ENCODE results near the gene TRIM4. TPM values are rescaled to one million over a fixed set of nuclear protein-coding genes. Genes with fewer than 3 reads are reported as not detected.
"Not testable (repeated sequence)": the region's sequence is repeated elsewhere in the genome, so short reads cannot be mapped to it uniquely, and the experiment has no call there.

Gene TRIM4
- total RNA-seq, 1 experiment from 2014 or later, result 9.1 TPM

DNA sequence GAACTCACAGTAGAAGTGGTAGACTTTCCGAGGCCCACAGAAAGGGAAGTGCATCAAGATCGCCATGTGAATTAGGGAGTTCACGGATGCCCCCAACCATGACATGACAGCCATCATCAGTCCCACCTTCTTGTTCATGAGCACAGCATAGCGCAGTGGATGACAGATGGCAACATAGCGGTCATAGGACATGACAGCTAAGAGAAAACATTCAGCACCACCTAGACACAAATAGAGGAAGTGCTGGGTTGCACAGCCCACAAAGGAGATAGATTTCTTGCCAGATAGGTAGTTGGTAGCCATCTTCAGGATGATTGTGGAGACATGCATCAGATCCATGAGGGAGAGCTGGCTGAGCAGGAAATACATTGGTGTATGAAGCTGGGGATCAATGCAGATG is 42.8 kb downstream of the TRIM4 start:
- H3K27me3 ChIP-seq, result no peaks in the 10 kb centered on the region
- DNase-seq, result no peak
- H3K4me3 ChIP-seq, result no peak overlapping the region
- H3K36me3 ChIP-seq, result no peaks in the 10 kb centered on the region
- no peaks in the 10 kb centered on the region for H3K9me3 ChIP-seq

DNA sequence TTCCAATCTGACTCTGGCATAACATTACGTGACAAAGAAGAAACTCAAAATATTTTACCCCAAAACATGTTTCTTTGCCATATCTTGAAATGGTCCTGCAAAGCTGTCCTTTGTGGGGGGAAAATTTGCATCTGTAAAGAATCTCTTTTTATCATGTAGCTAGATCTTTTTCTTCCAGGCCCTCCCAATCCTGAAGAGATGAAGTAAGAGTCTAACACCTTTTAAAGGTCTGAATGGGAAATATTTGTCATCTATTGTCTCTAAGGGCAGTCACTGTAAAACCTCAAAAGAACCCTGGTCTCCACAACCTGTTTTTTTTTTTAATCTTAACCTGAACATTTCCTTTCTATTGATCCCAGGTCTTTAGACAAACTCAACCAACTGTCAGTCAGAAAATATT is 51.1 kb downstream of the TRIM4 start:
- H3K9me3 ChIP-seq, result no peaks in the 10 kb centered on the region
- H3K36me3 ChIP-seq, result no peaks in the 10 kb centered on the region
- H3K27me3 ChIP-seq, result no peaks in the 10 kb centered on the region
- H3K4me3 ChIP-seq, result no peak overlapping the region
- no peak for DNase-seq

DNA sequence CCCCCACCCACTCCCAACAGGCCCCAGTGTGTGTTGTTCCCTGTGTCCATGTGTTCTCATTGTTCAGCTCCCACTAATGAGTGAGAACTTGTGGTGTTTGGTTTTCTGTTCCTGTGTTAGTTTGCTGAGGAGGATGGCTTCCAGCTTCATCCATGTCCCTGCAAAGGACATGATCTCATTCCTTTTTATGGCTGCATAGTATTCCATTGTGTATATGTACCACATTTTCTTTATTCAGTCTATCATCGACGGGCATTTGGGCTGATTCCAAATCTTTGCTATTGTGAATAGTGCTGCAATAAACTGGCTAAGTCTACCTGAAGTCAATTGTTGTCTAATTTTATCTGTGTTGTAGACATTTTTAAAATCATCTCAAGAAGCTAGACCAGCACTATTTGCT is 51.9 kb downstream of the TRIM4 start:
- H3K27me3 ChIP-seq, DNase-seq, H3K9me3 ChIP-seq, H3K4me3 ChIP-seq, H3K36me3 ChIP-seq: not testable (repeated sequence)

DNA sequence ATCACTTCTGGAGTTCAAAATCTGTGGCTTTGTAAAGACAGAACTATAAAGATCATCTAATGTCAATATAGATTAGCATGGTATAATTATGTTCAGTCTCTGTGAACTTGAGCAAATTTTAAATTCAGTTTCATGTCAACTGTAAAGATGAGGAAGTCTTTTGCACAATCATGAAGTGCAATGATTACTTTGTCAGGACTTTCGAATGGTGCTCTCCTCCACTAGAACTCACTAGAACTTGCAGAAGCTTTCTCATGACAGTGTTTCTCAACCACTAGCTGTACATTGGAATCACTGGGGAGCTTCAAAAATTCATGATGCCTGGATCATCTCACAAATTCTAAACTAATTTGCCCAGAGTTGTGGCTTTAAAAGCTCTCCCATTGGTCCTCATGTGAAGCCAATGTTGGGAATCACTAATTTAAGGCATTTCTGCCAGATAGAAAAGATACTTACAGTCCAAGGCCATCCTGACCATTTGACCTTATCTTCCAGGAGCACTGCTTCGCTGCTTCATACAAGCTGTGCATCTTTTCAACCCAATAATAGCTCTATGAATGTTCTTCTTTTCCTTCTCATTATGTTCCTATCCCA is 55.4 kb downstream of the TRIM4 start:
- Histone ChIP-seq H3K4me3 (no peak overlapping the region), H3K9me3 (no peaks in the 10 kb centered on the region), H3K27me3 (no peaks in the 10 kb centered on the region), H3K36me3 (no peaks in the 10 kb centered on the region)
- DNase-seq, result no peak

DNA sequence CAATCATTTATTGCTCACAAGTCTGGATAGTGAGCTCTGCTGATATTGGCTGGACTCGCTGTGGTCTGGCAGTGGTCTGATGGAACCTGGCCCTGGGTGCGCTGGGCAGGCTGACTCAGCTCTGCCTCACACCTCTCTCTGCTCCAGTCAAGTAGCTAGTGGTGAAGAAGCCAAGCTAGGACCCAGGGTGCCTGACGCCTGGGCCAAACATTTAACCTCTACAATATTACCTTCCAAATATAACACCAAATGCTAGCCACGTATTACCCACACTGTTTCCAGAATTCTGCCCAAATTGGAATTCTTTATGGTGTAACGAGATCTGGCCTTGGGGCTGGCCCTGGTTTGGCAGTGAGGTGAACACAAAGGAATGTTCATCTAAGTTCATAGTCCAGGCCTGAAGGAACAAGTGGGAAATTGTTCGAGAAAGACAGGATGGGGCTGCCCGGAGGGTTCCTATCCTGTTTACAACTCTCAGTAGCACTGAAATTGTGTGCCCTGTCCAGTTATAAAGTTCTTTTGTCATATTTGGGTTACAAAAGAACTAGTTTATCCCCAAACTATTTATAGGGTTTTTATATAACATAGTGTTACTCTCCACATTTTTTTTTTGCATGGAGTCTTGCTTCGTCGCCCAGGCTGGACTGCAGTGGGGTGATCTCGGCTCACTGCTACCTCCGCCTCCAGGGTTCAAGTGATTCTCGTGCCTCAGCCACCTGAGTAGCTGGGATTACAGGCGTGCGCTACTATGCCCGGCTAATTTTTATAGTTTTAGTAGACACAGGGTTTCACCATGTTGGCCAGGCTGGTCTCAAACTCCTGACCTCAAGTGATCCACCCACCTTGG is 58.8 kb downstream of the TRIM4 start:
- Histone ChIP-seq H3K36me3 (no peaks in the 10 kb centered on the region), H3K27me3 (no peaks in the 10 kb centered on the region), H3K9me3 (no peaks in the 10 kb centered on the region), H3K4me3 (no peak overlapping the region)
- DNase-seq, result peak; percentile 96

DNA sequence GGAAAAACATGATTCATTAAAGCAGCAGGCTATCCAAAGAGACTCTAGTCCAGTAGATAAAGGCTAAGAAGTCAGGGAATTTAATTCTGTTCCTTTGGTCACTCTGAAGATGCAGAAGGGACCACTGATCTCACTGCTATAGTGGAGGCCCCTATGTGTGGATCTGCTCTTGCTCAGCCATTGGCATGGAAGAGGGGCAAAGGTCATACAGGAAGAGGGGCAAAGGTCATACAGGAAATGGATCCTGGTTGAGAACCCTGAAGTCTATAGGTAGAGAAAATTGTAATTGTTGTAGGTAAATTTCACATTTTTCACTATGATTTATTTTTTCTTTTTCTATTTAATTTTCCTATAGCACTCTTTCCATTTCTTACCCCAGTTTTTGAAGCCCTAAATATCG is 64.1 kb downstream of the TRIM4 start:
- no peaks in the 10 kb centered on the region for H3K9me3 ChIP-seq
- H3K27me3 ChIP-seq, result no peaks in the 10 kb centered on the region
- H3K4me3 ChIP-seq, result no peak overlapping the region
- no peak for DNase-seq
- no peaks in the 10 kb centered on the region for H3K36me3 ChIP-seq

DNA sequence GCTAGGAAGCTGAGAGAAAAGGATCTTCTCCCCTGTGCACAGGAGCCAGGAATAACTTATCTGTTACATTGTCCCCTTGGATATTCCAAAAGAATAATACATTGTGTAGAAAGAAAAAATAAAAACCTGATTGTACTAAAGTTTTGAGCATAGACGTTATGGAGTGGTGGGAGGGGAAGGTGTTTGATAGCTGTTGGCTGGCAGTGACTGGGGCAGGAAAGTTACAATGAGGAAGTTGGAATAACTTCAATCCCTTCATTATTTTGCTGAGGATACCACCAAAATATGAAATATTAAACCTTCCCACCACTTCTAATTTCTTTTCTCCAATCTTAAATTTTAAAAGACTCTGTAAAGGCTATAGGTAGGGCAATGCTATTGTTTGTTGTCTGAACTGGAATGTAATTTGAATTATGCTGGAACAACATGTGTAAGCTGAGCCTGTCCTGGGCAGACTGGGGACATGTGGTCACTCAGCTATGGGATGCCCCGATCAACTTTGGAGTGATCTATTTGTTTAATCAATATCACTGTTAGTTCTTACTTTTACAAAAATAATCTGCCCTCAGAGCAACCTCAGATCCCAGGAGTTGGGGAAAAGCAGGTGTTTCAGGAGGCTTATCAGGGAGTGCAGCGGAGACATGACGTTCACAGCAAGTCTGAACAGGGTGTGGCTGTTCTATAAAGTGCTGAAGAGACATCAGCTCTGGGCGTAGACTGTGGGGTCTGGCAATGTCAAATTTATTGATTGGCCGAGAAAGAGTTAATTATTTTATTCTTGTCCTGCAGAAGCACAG is 70.7 kb downstream of the TRIM4 start:
- DNase-seq, result no peak
- H3K36me3 ChIP-seq, result no peaks in the 10 kb centered on the region
- no peaks in the 10 kb centered on the region for H3K27me3 ChIP-seq
- no peak overlapping the region for H3K4me3 ChIP-seq
- H3K9me3 ChIP-seq, result no peaks in the 10 kb centered on the region

DNA sequence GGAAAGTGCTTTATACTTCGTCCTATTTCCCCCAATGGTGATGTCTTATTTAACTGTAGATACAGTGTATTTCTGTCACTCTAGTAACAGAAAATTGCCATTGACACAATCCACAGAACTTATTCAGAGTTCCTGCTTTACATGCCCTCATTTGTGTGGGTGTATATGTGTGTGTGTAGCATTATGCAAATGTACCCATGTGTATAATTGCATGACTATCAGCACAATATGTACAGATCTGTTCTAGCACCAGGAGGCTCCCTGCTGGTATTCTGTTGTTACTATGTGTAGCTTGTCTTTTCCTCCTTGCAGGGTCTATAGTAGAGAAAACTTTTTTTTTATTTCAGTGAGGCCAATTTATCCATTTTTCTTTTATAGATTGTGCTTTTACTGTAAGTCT is 75.0 kb downstream of the TRIM4 start:
- no peak overlapping the region for H3K4me3 ChIP-seq
- DNase-seq, result no peak
- no peaks in the 10 kb centered on the region for H3K36me3 ChIP-seq
- no peaks in the 10 kb centered on the region for H3K27me3 ChIP-seq
- no peaks in the 10 kb centered on the region for H3K9me3 ChIP-seq

DNA sequence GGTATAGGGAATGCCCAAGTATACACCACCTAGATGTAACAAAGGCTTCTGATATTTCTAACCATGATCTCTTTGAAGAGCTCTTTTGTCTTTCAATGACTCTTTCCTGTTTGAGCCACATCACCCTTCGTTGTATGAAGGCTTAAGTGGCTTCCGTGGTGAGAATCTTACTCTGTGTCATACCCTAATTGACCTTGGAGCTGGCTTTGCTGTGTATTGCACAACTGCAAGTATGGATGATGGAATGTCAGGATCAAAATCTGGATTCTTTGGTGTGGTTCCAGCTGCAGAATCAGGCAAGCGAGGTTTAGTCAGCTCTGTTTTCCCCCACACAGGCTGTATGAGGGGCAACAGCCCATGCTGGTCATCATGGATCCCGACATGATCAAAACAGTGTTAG is 75.5 kb downstream of the TRIM4 start:
- H3K27me3 ChIP-seq, result no peaks in the 10 kb centered on the region
- no peaks in the 10 kb centered on the region for H3K9me3 ChIP-seq
- H3K4me3 ChIP-seq, result no peak overlapping the region
- DNase-seq, result no peak
- H3K36me3 ChIP-seq, result no peaks in the 10 kb centered on the region

DNA sequence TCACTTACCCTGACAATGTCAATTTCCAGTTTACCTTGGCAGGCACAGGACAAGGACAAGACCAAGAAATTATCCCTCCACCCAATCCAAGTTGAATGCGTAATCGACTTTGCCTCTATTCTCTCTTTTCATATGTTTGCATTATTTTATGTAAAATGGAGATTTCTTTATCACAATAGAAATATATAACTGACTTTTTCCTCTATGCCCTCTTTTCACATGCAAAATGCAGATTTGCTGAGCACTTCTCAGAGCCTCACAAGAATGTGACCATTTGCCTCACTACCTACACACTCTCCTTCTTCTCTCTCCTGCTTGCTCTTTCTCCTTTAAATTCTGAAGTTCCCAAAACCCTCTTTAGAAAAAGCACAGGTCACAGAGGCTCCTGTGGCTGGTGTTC is 76.4 kb downstream of the TRIM4 start:
- no peaks in the 10 kb centered on the region for H3K9me3 ChIP-seq
- no peak for DNase-seq
- H3K27me3 ChIP-seq, result no peaks in the 10 kb centered on the region
- no peak overlapping the region for H3K4me3 ChIP-seq
- H3K36me3 ChIP-seq, result no peaks in the 10 kb centered on the region

Other genes with a start within 250 kb of the TRIM4 start
- not detected in 2 replicates for gene CYP3A5, start 239.5 kb downstream of the TRIM4 start, total RNA-seq (2014; rRNA removed; shearing (Covaris generic); ENCODE audit: low replicate concordance)
- not detected in 2 replicates for gene CYP3A7, start 184.3 kb downstream of the TRIM4 start, total RNA-seq (2014; rRNA removed; shearing (Covaris generic); ENCODE audit: low replicate concordance)
- not detected in 2 replicates for gene CYP3A4, start 135.3 kb downstream of the TRIM4 start, total RNA-seq (2014; rRNA removed; shearing (Covaris generic); ENCODE audit: low replicate concordance)
- gene CYP3A43, start 91.5 kb downstream of the TRIM4 start, total RNA-seq (2014; rRNA removed; shearing (Covaris generic); ENCODE audit: low replicate concordance), result not detected in 2 replicates
- not detected in 2 replicates for gene OR2AE1, start 42.5 kb downstream of the TRIM4 start, total RNA-seq (2014; rRNA removed; shearing (Covaris generic); ENCODE audit: low replicate concordance)
- not detected in 2 replicates for gene GJC3, start 10.1 kb upstream of the TRIM4 start, total RNA-seq (2014; rRNA removed; shearing (Covaris generic); ENCODE audit: low replicate concordance)
- not detected in 2 replicates for gene AZGP1, start 56.5 kb upstream of the TRIM4 start, total RNA-seq (2014; rRNA removed; shearing (Covaris generic); ENCODE audit: low replicate concordance)
- 8.6 and 14.5 TPM in 2 replicates for gene ZKSCAN1, start 96.1 kb upstream of the TRIM4 start, total RNA-seq (2014; rRNA removed; shearing (Covaris generic); ENCODE audit: low replicate concordance)
- 3.6 and 6.3 TPM in 2 replicates for gene ZSCAN21, start 130.2 kb upstream of the TRIM4 start, total RNA-seq (2014; rRNA removed; shearing (Covaris generic); ENCODE audit: low replicate concordance)
- gene ZNF3, start 162.2 kb upstream of the TRIM4 start, total RNA-seq (2014; rRNA removed; shearing (Covaris generic); ENCODE audit: low replicate concordance), result 11.0 and 39.4 TPM in 2 replicates
- gene COPS6, start 169.4 kb upstream of the TRIM4 start, total RNA-seq (2014; rRNA removed; shearing (Covaris generic); ENCODE audit: low replicate concordance), result 58.3 and 78.2 TPM in 2 replicates
- 121 and 191 TPM in 2 replicates for gene MCM7, start 181.9 kb upstream of the TRIM4 start, total RNA-seq (2014; rRNA removed; shearing (Covaris generic); ENCODE audit: low replicate concordance)
- gene AP4M1, start 182.1 kb upstream of the TRIM4 start, total RNA-seq (2014; rRNA removed; shearing (Covaris generic); ENCODE audit: low replicate concordance), result 16.8 and 28.4 TPM in 2 replicates
- 10.8 and 30.6 TPM in 2 replicates for gene TAF6, start 199.8 kb upstream of the TRIM4 start, total RNA-seq (2014; rRNA removed; shearing (Covaris generic); ENCODE audit: low replicate concordance)
- gene CNPY4, start 200.1 kb upstream of the TRIM4 start, total RNA-seq (2014; rRNA removed; shearing (Covaris generic); ENCODE audit: low replicate concordance), result 11.4 and 26.6 TPM in 2 replicates
- gene MBLAC1, start 207.4 kb upstream of the TRIM4 start, total RNA-seq (2014; rRNA removed; shearing (Covaris generic); ENCODE audit: low replicate concordance), result 1.9 TPM in 1 of 2 replicates, not detected in the other
- gene LAMTOR4, start 229.4 kb upstream of the TRIM4 start, total RNA-seq (2014; rRNA removed; shearing (Covaris generic); ENCODE audit: low replicate concordance), result 54.8 and 74.5 TPM in 2 replicates
- 0.22 and 3.0 TPM in 2 replicates for gene TRAPPC14, start 239.2 kb upstream of the TRIM4 start, total RNA-seq (2014; rRNA removed; shearing (Covaris generic); ENCODE audit: low replicate concordance)
- 0.44 TPM in 1 of 2 replicates, not detected in the other for gene GAL3ST4, start 249.1 kb upstream of the TRIM4 start, total RNA-seq (2014; rRNA removed; shearing (Covaris generic); ENCODE audit: low replicate concordance)

All from MG63 (cell line).